H1 (cell line): ENCODE data around the gene MEGF9. TPM values are rescaled to one million over a fixed set of nuclear protein-coding genes. Genes with fewer than 3 reads are reported as not detected.

Source experiments
- CTCF ChIA-PET: fragments of 300-600 bp; sonication (Branson Sonifier 250); formaldehyde crosslinking; loops from one replicate; lab custom pipeline; 2021; ENCODE audit not compliant: partially characterized antibody; lab: Charles Lee
- POLR2A ChIA-PET: fragments of 300-600 bp; sonication (Branson Sonifier 250); formaldehyde crosslinking; loops from one replicate; lab custom pipeline; 2021; ENCODE audit warnings: inconsistent platforms; ENCODE audit not compliant: partially characterized antibody; lab: Charles Lee
- DNase-seq, 2 experiments: peaks; one replicate each; pipeline versions ENCODE4 v3.0.0 to v3.0.0-alpha.2; 2010 to 2022; ENCODE audit warnings: low spot score in 2 of 2, low read depth in 1 of 2, mixed read lengths in 1 of 2
- FAIRE-seq: peaks from 2 replicates; lab custom pipeline; 2011; peaks lifted over from hg19 to GRCh38; lab: Jason Lieb, UNC
- H2AFZ ChIP-seq: 2 replicates; pipeline ENCODE4 v1.8.1; 2012; ENCODE audit warnings: low read length, inconsistent platforms
- H2AK5ac ChIP-seq: 2 replicates; pipeline ENCODE4 v1.6.1; 2013; ENCODE audit warnings: low read depth, low read length
- H2BK120ac ChIP-seq: replicated peaks from 2 replicates; pipeline ENCODE3; 2013; ENCODE audit warnings: low read depth, low read length, inconsistent platforms
- H2BK12ac ChIP-seq: 2 replicates; pipeline ENCODE4 v1.6.1; 2013; ENCODE audit warnings: low read depth, low read length
- H2BK15ac ChIP-seq: 2 replicates; pipeline ENCODE4 v1.6.1; 2013; ENCODE audit warnings: low read length
- H2BK20ac ChIP-seq: 2 replicates; pipeline ENCODE4 v1.6.1; 2013; ENCODE audit warnings: low read length
- H2BK5ac ChIP-seq: 2 replicates; pipeline ENCODE4 v1.6.1; 2013; ENCODE audit warnings: low read depth, low read length
- H3K14ac ChIP-seq: 2 replicates; pipeline ENCODE4 v1.6.1; 2013; ENCODE audit warnings: inconsistent platforms; ENCODE audit not compliant: insufficient read length
- H3K18ac ChIP-seq: 2 replicates; pipeline ENCODE4 v1.6.1; 2013; ENCODE audit warnings: low read length; ENCODE audit errors: extremely low read depth
- H3K23ac ChIP-seq: 2 replicates; pipeline ENCODE4 v1.6.1; 2013; ENCODE audit warnings: inconsistent platforms; ENCODE audit not compliant: insufficient read length
- H3K23me2 ChIP-seq: 2 replicates; pipeline ENCODE4 v1.6.1; 2013; ENCODE audit warnings: low read depth, low read length
- H3K27ac ChIP-seq: 2 replicates; pipeline ENCODE4 v1.6.1; 2011; ENCODE audit warnings: low read depth, low read length, inconsistent platforms
- H3K27me3 ChIP-seq, 4 experiments: replicated peaks in 1 of 4; 1 replicate in 1 of 4; 2 replicates in 3 of 4; pipeline versions ENCODE4 v1.6.1 to v1.8.1; 2011 to 2013; ENCODE audit warnings: low read length in 3 of 4, mild to moderate bottlenecking in 3 of 4, inconsistent platforms in 2 of 4, mixed read lengths in 2 of 4, moderate library complexity in 1 of 4; ENCODE audit not compliant: control insufficient read depth in 3 of 4, insufficient read depth in 3 of 4; ENCODE audit errors: extremely low read depth in 1 of 4
- H3K36me3 ChIP-seq, 4 experiments: 2 replicates each; pipeline versions ENCODE4 v1.6.1 to v1.8.1; 2011 to 2013; ENCODE audit warnings: mild to moderate bottlenecking in 4 of 4, low read length in 3 of 4, moderate library complexity in 2 of 4, control low read depth in 1 of 4, inconsistent platforms in 1 of 4; ENCODE audit not compliant: insufficient read depth in 4 of 4, control insufficient read depth in 2 of 4
- H3K4ac ChIP-seq: replicated peaks from 2 replicates; pipeline ENCODE3; 2013; ENCODE audit warnings: low read length, low read depth, mixed read lengths, inconsistent platforms; ENCODE audit not compliant: insufficient read length
- H3K4me1 ChIP-seq, 4 experiments: replicated peaks in 1 of 4; 1 replicate in 1 of 4; 2 replicates in 3 of 4; pipeline versions ENCODE4 v1.6.1 to v1.8.1; 2011 to 2013; ENCODE audit warnings: low read length in 3 of 4, inconsistent platforms in 2 of 4, mixed read lengths in 1 of 4; ENCODE audit not compliant: insufficient read depth in 4 of 4, control insufficient read depth in 3 of 4
- H3K4me2 ChIP-seq, 2 experiments: 2 replicates each; pipeline versions ENCODE4 v1.6.1 to v1.8.1; 2011 to 2013; ENCODE audit warnings: low read depth in 2 of 2, low read length in 2 of 2, control low read depth in 1 of 2, inconsistent platforms in 1 of 2, mild to moderate bottlenecking in 1 of 2; ENCODE audit not compliant: insufficient read depth in 1 of 2
- H3K4me3 ChIP-seq, 4 experiments: fragments of 200-600, 300-600 bp in 1 of 4; sonication (generic), shearing (Covaris generic), sonication (Bioruptor Twin) in 1 of 4; 2 replicates each; pipeline versions ENCODE4 v1.5.1 to v1.8.1; 2011 to 2016; ENCODE audit warnings: low read length in 4 of 4, low read depth in 3 of 4, control low read depth in 2 of 4, inconsistent platforms in 2 of 4, mild to moderate bottlenecking in 2 of 4, mixed read lengths in 1 of 4, moderate library complexity in 1 of 4; ENCODE audit not compliant: insufficient read depth in 2 of 4; ENCODE audit errors: extremely low read depth in 1 of 4
- H3K56ac ChIP-seq: replicated peaks from 2 replicates; pipeline ENCODE3; 2013; ENCODE audit warnings: low read depth, mild to moderate bottlenecking, mixed read lengths, low read length, inconsistent platforms; ENCODE audit not compliant: insufficient read length
- H3K79me1 ChIP-seq: 2 replicates; pipeline ENCODE4 v1.6.1; 2013; ENCODE audit warnings: low read depth, low read length, control low read depth
- H3K79me2 ChIP-seq, 2 experiments: 2 replicates each; pipeline versions ENCODE4 v1.6.1 to v1.8.1; 2012 to 2013; ENCODE audit warnings: low read length in 2 of 2, mild to moderate bottlenecking in 2 of 2, inconsistent platforms in 1 of 2; ENCODE audit not compliant: insufficient read depth in 2 of 2, control insufficient read depth in 1 of 2
- H3K9ac ChIP-seq, 4 experiments: replicated peaks in 1 of 4; 1 replicate in 1 of 4; 2 replicates in 3 of 4; pipeline versions ENCODE4 v1.6.1 to v1.8.1; 2011 to 2013; ENCODE audit warnings: low read depth in 3 of 4, low read length in 3 of 4, control low read depth in 2 of 4, mild to moderate bottlenecking in 2 of 4, moderate library complexity in 2 of 4, inconsistent platforms in 1 of 4; ENCODE audit errors: extremely low read depth in 1 of 4
- H3K9me3 ChIP-seq, 2 experiments: 2 replicates each; pipeline versions ENCODE4 v1.6.1 to v1.8.1; 2012 to 2013; ENCODE audit warnings: mild to moderate bottlenecking in 2 of 2, moderate library complexity in 2 of 2, control low read depth in 1 of 2, inconsistent platforms in 1 of 2, low read depth in 1 of 2, low read length in 1 of 2, mixed read lengths in 1 of 2; ENCODE audit not compliant: insufficient read depth in 2 of 2
- H4K20me1 ChIP-seq, 2 experiments: replicated peaks in 1 of 2; 2 replicates each; pipeline versions ENCODE3 to v1.8.1; 2011 to 2013; ENCODE audit warnings: inconsistent platforms in 2 of 2, low read length in 2 of 2, mild to moderate bottlenecking in 1 of 2; ENCODE audit not compliant: insufficient read depth in 2 of 2, control insufficient read depth in 1 of 2
- H4K5ac ChIP-seq: 2 replicates; pipeline ENCODE4 v1.6.1; 2013; ENCODE audit warnings: low read length, low read depth, mixed read lengths, inconsistent platforms; ENCODE audit not compliant: insufficient read length
- H4K8ac ChIP-seq: 2 replicates; pipeline ENCODE4 v1.8.0; 2013; ENCODE audit warnings: mild to moderate bottlenecking, moderate library complexity, low read length, inconsistent platforms; ENCODE audit not compliant: insufficient read depth; ENCODE audit errors: extremely low read depth
- H4K91ac ChIP-seq: replicated peaks from 2 replicates; pipeline ENCODE3; 2013; ENCODE audit warnings: low read length, mixed read lengths, inconsistent platforms; ENCODE audit not compliant: insufficient read length
- CEBPB ChIP-seq: IDR thresholded peaks from 2 replicates; pipeline ENCODE4 v1.6.1; 2012; ENCODE audit warnings: low read depth, low read length
- CHD2 ChIP-seq: IDR thresholded peaks from 2 replicates; pipeline ENCODE4 v1.6.1; 2012; ENCODE audit warnings: low read length, improper control_type of control experiment
- GTF2F1 ChIP-seq: IDR thresholded peaks from 2 replicates; pipeline ENCODE4 v1.6.1; 2012; ENCODE audit warnings: low read depth, low read length, improper control_type of control experiment, borderline replicate concordance
- RNF2 ChIP-seq: fragments of 200-900, 300-1000 bp; sonication (generic); IDR thresholded peaks from 2 replicates; pipeline ENCODE4 v1.7.1; 2016; ENCODE audit warnings: borderline replicate concordance, low read depth, mild to moderate bottlenecking, antibody characterized with exemption, low read length; ENCODE audit not compliant: poor library complexity, severe bottlenecking; ENCODE audit errors: missing control alignments
- TAF7 ChIP-seq: optimal IDR thresholded peaks from 2 replicates; pipeline ENCODE3; 2011; ENCODE audit warnings: low read depth, mild to moderate bottlenecking, inconsistent platforms, low read length, moderate library complexity, borderline replicate concordance
- WGBS, 2 experiments: shearing (Covaris generic) in 1 of 2; methylation state at CpG; one replicate each; pipeline versions ENCODE4 v1.1.6 to v1.1.7; 2013 to 2015; ENCODE audit warnings: low lambda C conversion rate in 2 of 2, mixed read lengths in 2 of 2, inconsistent platforms in 1 of 2, low coverage in 1 of 2, missing lambda C conversion rate in 1 of 2; ENCODE audit not compliant: insufficient replicate concordance in 2 of 2, insufficient coverage in 1 of 2, insufficient read length in 1 of 2; ENCODE audit errors: extremely low coverage in 1 of 2, missing lambda C conversion rate in 1 of 2; 5-methylcytosine and 5-hydroxymethylcytosine counted together
- polyA plus RNA-seq, 7 experiments: library from polyadenylated mRNA; depleted of rRNA in 3 of 7; stranded (reverse) in 5 of 7; unstranded in 2 of 7; fragments of >200 nt in 5 of 7; fragments of 200-250 nt in 2 of 7; gene quantifications; 1 replicate in 5 of 7; 2 replicates in 1 of 7; 4 replicates in 1 of 7; pipeline versions ENCODE4 v1.2.1 to v1.2.3, GENCODE V29; 2011 to 2013; ENCODE audit warnings: missing spikeins in 2 of 7, mixed read lengths in 2 of 7
- total RNA-seq: library from RNA; stranded (reverse); fragmentation: NEBNext Ultra II Directional; extraction: Animal tissue kit (Norgen Biotek cat#: 25700); gene quantifications from 2 replicates; pipeline ENCODE4 v1.2.1, GENCODE V29; 2021

Gene MEGF9
- total and polyA plus RNA-seq, 2 of the 8 experiments (the other 6 are each of a cell fraction or from before 2014, with no cell fraction given): 0.45 to 1.8 TPM

GRCh38 chr9:120650352-120650751 is 63.9 kb downstream of the MEGF9 start:
- no peak overlapping the region for H3K4me2 ChIP-seq
- ChIA-PET POLR2A (no interaction called here), CTCF (no interaction called here)
- H4K91ac ChIP-seq: no peak overlapping the region
- no peak overlapping the region for H3K56ac ChIP-seq
- H4K20me1 ChIP-seq: no peaks in the 10 kb centered on the region
- H3K9me3 ChIP-seq: no peaks in the 10 kb centered on the region
- no peaks in the 10 kb centered on the region for H3K36me3 ChIP-seq
- no peak overlapping the region for H2BK120ac ChIP-seq
- H3K9ac ChIP-seq: no peak overlapping the region
- no peak overlapping the region for H3K14ac ChIP-seq
- no peak overlapping the region for H2AK5ac ChIP-seq
- H3K4ac ChIP-seq: no peak overlapping the region
- DNase-seq (no peak), FAIRE-seq (no peak)
- no peak overlapping the region for H2BK5ac ChIP-seq
- no peaks in the 10 kb centered on the region for H3K27me3 ChIP-seq
- H3K23me2 ChIP-seq: no peaks in the 10 kb centered on the region; the same call in 1 of the 2 replicates
- H3K4me3 ChIP-seq: no peak overlapping the region
- no peaks in the 10 kb centered on the region for H3K79me1 ChIP-seq
- no peak overlapping the region for H2BK20ac ChIP-seq
- 89% methylated on average over 1 of the region's 1 CpG; no CpG with 5 or more reads in 1 of the 2 experiments for WGBS, 2 experiments
- H3K23ac ChIP-seq: no peak overlapping the region
- no peaks in the 10 kb centered on the region for H3K4me1 ChIP-seq
- H3K79me2 ChIP-seq: no peaks in the 10 kb centered on the region
- no peak overlapping the region for H4K8ac ChIP-seq
- H2BK12ac ChIP-seq: no peak overlapping the region
- no peak overlapping the region for H2AFZ ChIP-seq
- no peak overlapping the region for H3K27ac ChIP-seq
- H4K5ac ChIP-seq: no peak overlapping the region
- H3K18ac ChIP-seq: no peak overlapping the region
- H2BK15ac ChIP-seq: no peak overlapping the region
- no peak for TF ChIP-seq RNF2
- TF ChIP-seq GTF2F1: no peak
- no peak for TF ChIP-seq CHD2
- TF ChIP-seq CEBPB: no peak
- TF ChIP-seq TAF7: no peak
